ENCODE measurements around the gene C14orf180.

C14orf180 gene

DNA sequence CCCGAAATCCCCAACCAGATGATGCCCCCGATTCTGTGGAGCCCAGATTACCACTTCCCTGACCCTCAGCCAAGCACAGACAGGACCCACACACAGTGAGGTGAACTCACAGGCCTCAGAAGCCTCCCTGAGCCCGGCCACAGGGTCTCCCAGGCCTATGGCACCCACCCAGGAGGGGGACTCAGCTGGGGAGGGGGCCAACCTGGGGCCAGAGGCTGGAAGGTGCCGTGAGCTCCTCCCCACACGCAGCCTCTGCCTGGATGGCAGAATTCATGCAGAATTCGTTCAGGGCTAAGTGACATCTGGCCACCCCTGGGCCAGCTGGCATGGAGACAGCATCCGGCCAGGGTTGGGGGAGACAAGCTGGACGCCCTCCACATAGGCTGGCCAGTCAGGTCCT lies 13.2 kb downstream of the C14orf180 start:
- Histone ChIP-seq H3K9me3 (ENCODE audit: low read length) (no peaks in the 10 kb centered on the region), H3K4me3 (ENCODE audit: low read depth in 1 of 2, low read length in 2 of 2) (no peak overlapping the region), H3K4me1 (ENCODE audit: insufficient read depth, low read length) (no peaks in the 10 kb centered on the region), H3K36me3 (ENCODE audit: insufficient read depth, low read length) (no peaks in the 10 kb centered on the region), H3K27ac (ENCODE audit: low read depth, low read length) (no peak overlapping the region), H3K27me3 (ENCODE audit: control insufficient read depth in 1 of 2, insufficient read depth in 2 of 2, low read length in 2 of 2) (peaks cover 0 to 16% of the 10 kb centered on the region in 2 donors), H3K9ac (ENCODE audit: low read length) (no peak overlapping the region)

DNA sequence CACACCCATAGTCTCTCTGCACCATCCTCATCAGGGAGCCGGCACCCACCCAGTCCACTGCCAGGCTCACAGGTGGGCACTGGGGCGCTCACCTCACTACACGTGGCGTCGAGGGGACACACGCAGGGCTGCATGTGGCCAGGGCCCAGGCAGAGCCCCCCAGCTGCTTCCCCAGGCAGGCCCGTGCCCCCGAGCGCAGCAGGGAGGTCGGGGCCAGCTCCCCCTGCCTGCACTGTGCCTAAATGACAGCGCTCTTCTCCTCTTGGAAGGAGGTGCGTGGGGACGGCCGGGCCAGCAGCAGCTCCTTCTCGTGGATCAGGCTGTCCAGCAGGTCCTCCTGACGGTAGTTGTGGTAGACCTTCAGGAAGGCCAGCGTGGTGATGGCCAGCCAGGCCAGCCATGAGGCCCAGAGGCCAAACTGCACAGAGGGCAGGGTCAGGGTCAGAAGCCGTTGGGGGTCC lies 13.7 kb downstream of the C14orf180 start:
- H3K4me3 ChIP-seq (ENCODE audit: low read depth in 1 of 2, low read length in 2 of 2), result no peak overlapping the region
- no peak overlapping the region for H3K9ac ChIP-seq (ENCODE audit: low read length)
- H3K27me3 ChIP-seq (ENCODE audit: control insufficient read depth in 1 of 2, insufficient read depth in 2 of 2, low read length in 2 of 2), result peaks cover 0 to 16% of the 10 kb centered on the region in 2 donors
- no peaks in the 10 kb centered on the region for H3K9me3 ChIP-seq (ENCODE audit: low read length)
- H3K4me1 ChIP-seq (ENCODE audit: insufficient read depth, low read length), result no peaks in the 10 kb centered on the region
- no peaks in the 10 kb centered on the region for H3K36me3 ChIP-seq (ENCODE audit: insufficient read depth, low read length)
- no peak overlapping the region for H3K27ac ChIP-seq (ENCODE audit: low read depth, low read length)

DNA sequence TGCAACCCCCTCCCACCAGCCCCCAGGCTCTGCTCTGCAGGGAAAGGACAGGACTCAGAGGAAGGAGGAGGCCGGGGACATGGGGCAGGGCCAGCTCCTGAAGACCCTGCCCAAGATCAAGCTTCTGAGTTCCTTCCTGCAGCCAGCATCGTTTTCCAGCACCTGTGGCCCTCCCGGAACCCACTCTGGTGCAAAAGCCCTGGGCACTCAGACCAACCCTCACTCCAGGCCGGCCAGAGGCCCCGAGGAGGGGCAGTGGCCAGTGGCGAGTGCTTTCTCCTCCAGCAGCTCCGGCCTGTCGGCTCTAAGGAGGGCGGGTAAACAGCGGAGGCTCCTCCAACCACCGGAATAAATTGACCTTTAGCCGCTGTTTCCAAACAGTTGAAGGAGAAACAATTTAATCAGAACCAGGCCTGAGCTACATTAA lies 14.2 kb downstream of the C14orf180 start:
- H3K27me3 ChIP-seq (ENCODE audit: control insufficient read depth in 1 of 2, insufficient read depth in 2 of 2, low read length in 2 of 2), result peaks cover 0 to 16% of the 10 kb centered on the region in 2 donors
- H3K9ac ChIP-seq (ENCODE audit: low read length), result no peak overlapping the region
- no peaks in the 10 kb centered on the region for H3K4me1 ChIP-seq (ENCODE audit: insufficient read depth, low read length)
- no peak overlapping the region for H3K4me3 ChIP-seq (ENCODE audit: low read depth in 1 of 2, low read length in 2 of 2)
- H3K27ac ChIP-seq (ENCODE audit: low read depth, low read length), result no peak overlapping the region
- no peaks in the 10 kb centered on the region for H3K9me3 ChIP-seq (ENCODE audit: low read length)
- H3K36me3 ChIP-seq (ENCODE audit: insufficient read depth, low read length), result no peaks in the 10 kb centered on the region

DNA sequence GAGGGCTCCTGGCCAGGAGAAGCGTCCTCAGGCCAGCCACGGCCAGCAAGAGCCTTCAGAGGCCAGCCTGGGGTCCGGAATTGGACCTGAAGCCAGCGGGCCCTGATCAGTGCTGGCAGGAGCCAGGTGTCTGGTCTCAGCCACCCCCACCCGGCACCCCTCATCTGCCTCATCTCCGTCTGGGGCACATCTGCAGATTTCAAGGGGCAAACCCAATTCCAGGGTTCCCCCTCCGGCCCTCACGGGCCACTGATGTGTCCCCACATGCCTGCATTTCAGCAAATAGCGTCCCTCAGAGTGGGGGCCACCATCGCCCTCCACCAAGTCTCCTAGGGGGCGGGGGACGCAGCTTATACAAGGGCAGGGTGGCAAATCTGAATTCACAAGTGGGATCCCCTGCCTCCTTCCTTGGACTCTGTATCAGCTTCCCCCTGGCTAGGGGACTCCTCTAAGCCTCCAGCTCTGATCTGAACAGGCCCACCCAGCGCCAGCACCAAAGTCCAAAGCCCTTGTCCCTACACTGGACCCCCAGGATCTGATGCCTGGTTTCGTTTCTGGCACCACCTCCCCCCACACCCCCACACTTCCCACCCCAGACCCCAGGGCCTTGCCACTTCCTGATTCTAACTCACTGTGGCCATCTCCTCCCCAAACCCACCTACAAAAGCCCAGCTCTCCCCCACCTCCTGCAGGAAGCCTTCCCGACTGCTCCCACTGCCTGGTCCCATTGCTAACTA lies 14.9 kb downstream of the C14orf180 start:
- Histone ChIP-seq H3K36me3 (ENCODE audit: insufficient read depth, low read length) (no peaks in the 10 kb centered on the region), H3K9me3 (ENCODE audit: low read length) (no peaks in the 10 kb centered on the region), H3K27ac (ENCODE audit: low read depth, low read length) (no peak overlapping the region), H3K27me3 (ENCODE audit: control insufficient read depth in 1 of 2, insufficient read depth in 2 of 2, low read length in 2 of 2) (peaks cover 0 to 12% of the 10 kb centered on the region in 2 donors), H3K4me3 (ENCODE audit: low read depth in 1 of 2, low read length in 2 of 2) (no peak overlapping the region), H3K4me1 (ENCODE audit: insufficient read depth, low read length) (no peaks in the 10 kb centered on the region), H3K9ac (ENCODE audit: low read length) (no peak overlapping the region)

DNA sequence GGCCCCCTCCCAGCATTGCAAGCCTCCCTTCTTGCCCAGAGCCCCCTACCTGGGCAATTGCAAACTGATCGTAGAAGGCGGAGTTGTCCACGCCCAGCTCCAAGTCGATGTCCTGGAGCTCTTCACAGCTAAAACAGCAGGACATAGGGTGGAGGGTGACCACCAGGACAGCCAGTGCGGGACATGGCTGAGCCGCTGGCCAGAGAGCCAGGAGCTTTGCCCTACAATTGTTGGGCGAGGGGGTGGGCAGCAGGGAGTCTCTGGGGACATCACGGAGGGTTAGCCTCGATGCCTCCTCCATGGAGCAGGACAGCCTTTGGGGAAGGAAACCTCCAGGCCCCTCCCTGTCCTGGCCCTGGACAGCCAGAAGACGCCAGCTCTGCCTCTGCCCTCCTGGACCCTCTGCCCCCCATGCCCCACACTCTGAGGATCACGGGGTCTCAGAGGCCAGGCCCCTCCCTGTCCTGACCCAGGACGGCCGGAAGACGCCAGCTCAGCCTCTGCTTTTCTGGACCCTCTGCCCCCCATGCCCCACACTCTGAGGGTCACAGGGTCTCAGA lies 15.6 kb downstream of the C14orf180 start:
- H3K4me3 ChIP-seq (ENCODE audit: low read depth in 1 of 2, low read length in 2 of 2), result no peak overlapping the region
- H3K9me3 ChIP-seq (ENCODE audit: low read length), result no peaks in the 10 kb centered on the region
- H3K9ac ChIP-seq (ENCODE audit: low read length), result no peak overlapping the region
- H3K27me3 ChIP-seq (ENCODE audit: control insufficient read depth in 1 of 2, insufficient read depth in 2 of 2, low read length in 2 of 2), result peaks cover 0 to 18% of the 10 kb centered on the region in 2 donors
- no peaks in the 10 kb centered on the region for H3K4me1 ChIP-seq (ENCODE audit: insufficient read depth, low read length)
- no peaks in the 10 kb centered on the region for H3K36me3 ChIP-seq (ENCODE audit: insufficient read depth, low read length)
- H3K27ac ChIP-seq (ENCODE audit: low read depth, low read length), result no peak overlapping the region

DNA sequence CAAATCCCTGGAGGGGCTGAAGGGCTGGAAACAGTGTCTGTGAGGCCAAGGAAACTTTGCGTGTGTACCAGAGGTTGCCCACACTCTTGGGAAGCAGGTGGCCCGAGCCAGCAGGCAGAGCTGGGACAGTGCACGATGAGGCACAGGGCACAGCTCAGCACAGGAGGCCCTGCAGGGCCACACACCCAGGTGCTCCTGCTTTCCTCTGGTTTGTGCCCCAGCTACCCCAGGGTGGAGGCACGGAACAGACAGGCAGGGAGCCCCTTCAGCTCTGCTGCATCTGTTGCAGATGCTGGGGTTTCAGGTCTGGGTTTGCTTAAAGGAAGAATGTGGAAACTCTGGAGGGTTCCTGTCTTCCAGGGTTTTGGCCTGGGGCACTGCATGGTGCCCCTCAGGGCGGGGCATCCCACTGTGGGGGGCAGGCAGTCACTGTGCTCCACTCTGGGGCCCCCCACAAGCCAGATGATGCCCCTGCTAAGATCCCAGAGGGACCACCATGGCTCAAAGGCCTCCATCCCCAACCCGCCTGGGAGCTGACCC lies 16.4 kb downstream of the C14orf180 start:
- Histone ChIP-seq H3K27ac (ENCODE audit: low read depth, low read length) (no peak overlapping the region), H3K36me3 (ENCODE audit: insufficient read depth, low read length) (no peaks in the 10 kb centered on the region), H3K9ac (ENCODE audit: low read length) (no peak overlapping the region), H3K4me3 (ENCODE audit: low read depth in 1 of 2, low read length in 2 of 2) (no peak overlapping the region), H3K27me3 (ENCODE audit: control insufficient read depth in 1 of 2, insufficient read depth in 2 of 2, low read length in 2 of 2) (peaks cover 0 to 24% of the 10 kb centered on the region in 2 donors), H3K9me3 (ENCODE audit: low read length) (no peaks in the 10 kb centered on the region), H3K4me1 (ENCODE audit: insufficient read depth, low read length) (no peaks in the 10 kb centered on the region)

DNA sequence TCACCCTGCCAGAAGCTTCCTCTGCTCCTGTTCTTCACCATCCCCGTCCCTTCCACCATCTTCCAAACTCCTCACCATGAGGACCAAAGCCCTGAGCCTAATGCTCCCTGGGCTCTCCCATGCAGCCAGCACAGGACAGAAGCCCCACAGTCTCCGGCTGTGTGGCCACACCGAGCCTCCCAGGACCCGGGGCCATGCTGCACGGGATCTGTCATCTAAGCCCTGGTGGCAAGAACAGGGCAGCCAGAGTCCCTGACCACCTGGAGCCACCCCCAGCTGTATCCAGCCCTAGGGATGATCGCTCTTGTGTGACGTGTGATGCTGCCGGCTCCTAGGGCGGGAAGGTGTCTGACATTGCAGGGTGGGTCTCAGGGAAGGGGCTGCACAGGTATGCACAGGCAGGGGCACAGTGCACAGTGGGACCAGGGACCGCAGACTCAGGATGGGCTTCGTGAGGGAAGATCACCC lies 16.9 kb downstream of the C14orf180 start:
- Histone ChIP-seq H3K36me3 (ENCODE audit: insufficient read depth, low read length) (no peaks in the 10 kb centered on the region), H3K27ac (ENCODE audit: low read depth, low read length) (no peak overlapping the region), H3K27me3 (ENCODE audit: control insufficient read depth in 1 of 2, insufficient read depth in 2 of 2, low read length in 2 of 2) (peaks cover 0 to 27% of the 10 kb centered on the region in 2 donors), H3K9ac (ENCODE audit: low read length) (no peak overlapping the region), H3K4me1 (ENCODE audit: insufficient read depth, low read length) (no peaks in the 10 kb centered on the region), H3K4me3 (ENCODE audit: low read depth in 1 of 2, low read length in 2 of 2) (no peak overlapping the region), H3K9me3 (ENCODE audit: low read length) (no peaks in the 10 kb centered on the region)

DNA sequence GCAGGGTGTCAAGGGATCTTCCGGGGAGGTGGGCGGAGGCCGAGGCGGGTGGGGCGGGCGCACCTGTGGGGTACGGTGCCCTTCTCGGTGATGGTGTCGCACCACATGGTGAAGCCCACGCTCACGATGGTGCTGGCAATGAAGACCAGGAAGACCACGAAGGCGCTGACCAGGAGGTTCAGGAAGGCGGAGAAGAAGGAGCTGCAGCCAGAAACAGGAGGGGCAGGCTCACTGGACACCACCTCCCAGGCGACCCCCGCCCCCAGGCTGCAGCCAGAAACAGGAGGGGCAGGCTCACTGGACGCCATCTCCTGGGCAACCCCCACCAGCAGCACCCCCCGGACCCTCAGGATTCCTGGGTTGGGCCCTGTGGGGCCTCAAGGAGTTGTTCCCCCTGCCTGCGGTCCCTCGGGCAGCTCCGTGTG lies 17.4 kb downstream of the C14orf180 start:
- Histone ChIP-seq H3K9ac (ENCODE audit: low read length) (no peak overlapping the region), H3K9me3 (ENCODE audit: low read length) (no peaks in the 10 kb centered on the region), H3K27me3 (ENCODE audit: control insufficient read depth in 1 of 2, insufficient read depth in 2 of 2, low read length in 2 of 2) (peaks cover 4 to 27% of the 10 kb centered on the region in 2 donors), H3K27ac (ENCODE audit: low read depth, low read length) (no peak overlapping the region), H3K4me3 (ENCODE audit: low read depth in 1 of 2, low read length in 2 of 2) (no peak overlapping the region), H3K36me3 (ENCODE audit: insufficient read depth, low read length) (no peaks in the 10 kb centered on the region), H3K4me1 (ENCODE audit: insufficient read depth, low read length) (no peaks in the 10 kb centered on the region)

DNA sequence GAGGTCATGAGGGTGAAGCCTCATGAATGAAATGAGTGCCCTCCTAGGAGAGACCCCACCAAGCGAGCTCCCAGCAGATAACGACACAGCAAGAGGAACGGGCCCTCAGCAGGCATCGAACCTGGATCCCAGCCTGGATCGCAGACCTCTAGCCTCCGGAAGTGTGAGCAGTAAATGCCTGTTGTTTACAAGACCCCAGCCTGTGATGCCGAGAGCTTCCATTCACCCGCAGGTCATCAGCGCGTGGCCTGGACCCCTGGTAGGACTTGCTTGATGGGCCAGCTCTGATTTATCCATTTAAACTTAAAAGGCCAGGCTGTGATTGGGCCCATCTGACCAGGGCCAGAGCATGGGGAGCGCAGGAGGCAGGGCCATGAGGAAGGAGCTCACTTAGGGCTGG lies 18.0 kb downstream of the C14orf180 start:
- Histone ChIP-seq H3K27me3 (ENCODE audit: control insufficient read depth in 1 of 2, insufficient read depth in 2 of 2, low read length in 2 of 2) (peaks cover 10 to 33% of the 10 kb centered on the region in 2 donors), H3K36me3 (ENCODE audit: insufficient read depth, low read length) (no peaks in the 10 kb centered on the region), H3K9me3 (ENCODE audit: low read length) (no peaks in the 10 kb centered on the region), H3K27ac (ENCODE audit: low read depth, low read length) (no peak overlapping the region), H3K4me1 (ENCODE audit: insufficient read depth, low read length) (no peaks in the 10 kb centered on the region), H3K9ac (ENCODE audit: low read length) (no peak overlapping the region), H3K4me3 (ENCODE audit: low read depth in 1 of 2, low read length in 2 of 2) (no peak overlapping the region)

DNA sequence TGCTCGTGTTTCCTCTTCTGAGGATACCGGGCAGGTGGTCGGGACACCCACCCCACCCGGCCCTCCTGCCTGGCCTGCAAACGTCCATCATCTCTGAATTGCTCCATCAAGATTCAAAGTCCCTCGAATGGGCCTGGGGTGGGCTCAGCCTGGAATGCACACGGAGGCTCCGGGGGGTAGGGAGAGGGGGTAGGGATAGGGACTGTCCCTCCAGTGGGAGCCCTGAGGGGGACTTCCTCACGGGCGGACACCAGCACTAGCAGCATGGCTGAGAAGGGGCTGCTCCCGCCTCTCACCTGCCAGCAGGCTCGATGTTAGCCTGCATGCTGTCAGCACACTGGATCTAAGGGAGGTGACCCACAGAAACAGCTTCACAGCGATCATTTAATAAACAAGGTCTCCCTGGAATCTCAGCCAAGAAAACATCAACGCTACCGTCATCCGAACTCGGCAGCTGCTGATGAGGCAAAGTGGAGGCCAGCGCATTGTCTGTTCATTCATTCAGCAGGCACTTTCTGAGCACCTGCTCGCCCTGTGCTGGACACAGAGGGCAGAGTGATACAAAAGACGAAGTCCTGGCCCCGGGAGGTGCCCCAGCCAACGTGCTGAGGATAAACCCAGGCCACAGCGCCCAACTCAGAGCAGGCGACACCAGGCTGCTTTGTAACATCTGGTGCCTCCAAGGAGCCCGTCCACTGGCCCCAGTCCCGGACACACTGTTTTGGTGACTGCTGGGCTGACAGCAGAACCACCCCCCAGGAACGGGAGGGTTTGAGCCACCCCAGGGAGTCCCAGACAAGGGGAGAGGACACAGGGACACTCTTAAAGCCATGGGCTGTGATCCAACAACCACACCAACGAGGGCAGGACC lies 18.7 kb downstream of the C14orf180 start:
- Histone ChIP-seq H3K9me3 (ENCODE audit: low read length) (no peaks in the 10 kb centered on the region), H3K36me3 (ENCODE audit: insufficient read depth, low read length) (no peaks in the 10 kb centered on the region), H3K9ac (ENCODE audit: low read length) (no peak overlapping the region), H3K27me3 (ENCODE audit: control insufficient read depth in 1 of 2, insufficient read depth in 2 of 2, low read length in 2 of 2) (peaks cover 16 to 40% of the 10 kb centered on the region in 2 donors), H3K4me1 (ENCODE audit: insufficient read depth, low read length) (no peaks in the 10 kb centered on the region), H3K27ac (ENCODE audit: low read depth, low read length) (no peak overlapping the region), H3K4me3 (ENCODE audit: low read depth in 1 of 2, low read length in 2 of 2) (no peak overlapping the region)

DNA sequence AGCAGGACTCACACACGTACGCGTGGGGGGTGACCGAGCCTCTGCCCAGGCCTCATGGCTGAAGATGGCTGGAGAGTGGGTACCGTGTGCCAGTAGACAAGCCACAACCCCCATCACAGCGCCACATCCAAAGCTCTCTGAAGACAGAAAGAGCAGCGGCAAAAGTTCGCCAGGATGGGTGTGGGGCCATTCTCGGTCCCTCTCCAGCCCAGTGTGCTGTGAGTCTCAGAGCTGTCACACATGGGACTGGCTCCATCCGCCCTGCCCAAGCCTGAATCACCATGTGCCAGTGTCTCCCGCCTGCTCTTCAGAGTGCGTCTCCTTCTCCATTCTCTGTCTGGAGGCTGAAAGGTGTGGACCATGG lies 19.3 kb downstream of the C14orf180 start:
- no peak overlapping the region for H3K27ac ChIP-seq (ENCODE audit: low read depth, low read length)
- H3K27me3 ChIP-seq (ENCODE audit: control insufficient read depth in 1 of 2, insufficient read depth in 2 of 2, low read length in 2 of 2), result peaks cover 16 to 44% of the 10 kb centered on the region in 2 donors

More for the DNA sequence above, 19.3 kb downstream of the C14orf180 start:
- no peak overlapping the region for H3K4me3 ChIP-seq (ENCODE audit: low read depth in 1 of 2, low read length in 2 of 2)
- H3K9ac ChIP-seq (ENCODE audit: low read length), result no peak overlapping the region
- no peaks in the 10 kb centered on the region for H3K4me1 ChIP-seq (ENCODE audit: insufficient read depth, low read length)
- H3K36me3 ChIP-seq (ENCODE audit: insufficient read depth, low read length), result no peaks in the 10 kb centered on the region
- H3K9me3 ChIP-seq (ENCODE audit: low read length), result no peaks in the 10 kb centered on the region
